SK-N-MC (cell line): ENCODE results near the gene ARHGEF6.

Experiments
- DNase-seq: peaks from one replicate; pipeline ENCODE4 v3.0.0-alpha.2; 2011; ENCODE audit warnings: low read depth, low spot score
- H3K27ac ChIP-seq: fragments of 200-600 bp; sonication (generic); 2 replicates; pipeline ENCODE4 v1.5.1; 2016; ENCODE audit warnings: mixed run types
- H3K36me3 ChIP-seq: fragments of 200-600 bp; sonication (generic); 2 replicates; pipeline ENCODE4 v1.6.1; 2017; ENCODE audit warnings: antibody characterized with exemption, low read length, mixed read lengths; ENCODE audit not compliant: insufficient read depth
- H3K4me3 ChIP-seq: fragments of 200-600 bp; sonication (generic); 2 replicates; pipeline ENCODE4 v1.5.1; 2016
- H3K9ac ChIP-seq: fragments of 200-600 bp; sonication (generic); 2 replicates; pipeline ENCODE4 v1.8.0; 2017; ENCODE audit warnings: mixed run types, mixed read lengths; ENCODE audit not compliant: insufficient read length
- H3K9me3 ChIP-seq: fragments of 200-600 bp; sonication (generic); 2 replicates; pipeline ENCODE4 v1.6.1; 2017; ENCODE audit warnings: low read depth, mild to moderate bottlenecking, antibody characterized with exemption, low read length, moderate library complexity, mixed read lengths
- EZH2 ChIP-seq: fragments of 200-600 bp; sonication (generic); IDR thresholded peaks from one replicate; pipeline ENCODE4 v1.6.1; 2017; ENCODE audit warnings: antibody characterized with exemption
- FOXP2 ChIP-seq: optimal IDR thresholded peaks from 2 replicates; pipeline ENCODE3; 2011; ENCODE audit warnings: mild to moderate bottlenecking, moderate library complexity; ENCODE audit not compliant: insufficient read depth; ENCODE audit errors: extremely low read length, control extremely low read depth
- POLR2AphosphoS5 ChIP-seq: IDR thresholded peaks from 2 replicates; pipeline ENCODE4 v1.6.1; 2012; ENCODE audit warnings: mild to moderate bottlenecking, low read depth, low read length, borderline replicate concordance

Gene ARHGEF6

GRCh38 chrX:136639506-136640176 is 141.1 kb downstream of the ARHGEF6 start:
- H3K4me3 ChIP-seq, result peak overlapping the region; percentile 18; the same call in 1 of the 2 replicates
- TF ChIP-seq EZH2 (no peak), POLR2AphosphoS5 (no peak), FOXP2 (no peak)

GRCh38 chrX:136636121-136636520 is 144.6 kb downstream of the ARHGEF6 start:
- H3K9ac ChIP-seq, result no peak overlapping the region
- TF ChIP-seq EZH2 (no peak), POLR2AphosphoS5 (no peak), FOXP2 (no peak)
- DNase-seq, result no peak

More at GRCh38 chrX:136639506-136640176, 141.1 kb downstream of the ARHGEF6 start:
- Histone ChIP-seq H3K9ac (no peak overlapping the region), H3K27ac (peak overlapping the region; percentile 7; the same call in 1 of the 2 replicates), H3K36me3 (no peaks in the 10 kb centered on the region), H3K9me3 (no peaks in the 10 kb centered on the region)
- peak; percentile 44 for DNase-seq

GRCh38 chrX:136635235-136635634 is 145.5 kb downstream of the ARHGEF6 start:
- Histone ChIP-seq H3K27ac (no peak overlapping the region), H3K36me3 (no peaks in the 10 kb centered on the region), H3K9me3 (no peaks in the 10 kb centered on the region), H3K9ac (no peak overlapping the region), H3K4me3 (no peak overlapping the region)
- no peak for DNase-seq
- no peak for TF ChIP-seq FOXP2
- no peak for TF ChIP-seq EZH2
- TF ChIP-seq POLR2AphosphoS5, result no peak

More at GRCh38 chrX:136636121-136636520, 144.6 kb downstream of the ARHGEF6 start:
- no peak overlapping the region for H3K4me3 ChIP-seq
- H3K9me3 ChIP-seq, result no peaks in the 10 kb centered on the region
- H3K36me3 ChIP-seq, result no peaks in the 10 kb centered on the region
- H3K27ac ChIP-seq, result no peak overlapping the region

GRCh38 chrX:136630881-136631280 is 149.9 kb downstream of the ARHGEF6 start:
- Histone ChIP-seq H3K36me3 (no peaks in the 10 kb centered on the region), H3K4me3 (no peak overlapping the region), H3K27ac (no peak overlapping the region), H3K9ac (no peak overlapping the region), H3K9me3 (no peaks in the 10 kb centered on the region)
- no peak for DNase-seq
- TF ChIP-seq EZH2 (no peak), FOXP2 (no peak), POLR2AphosphoS5 (no peak)

- H3K27ac ChIP-seq, result no peak overlapping the region
- H3K4me3 ChIP-seq, result no peak overlapping the region
- H3K9ac ChIP-seq, result no peak overlapping the region
- H3K36me3 ChIP-seq, result no peaks in the 10 kb centered on the region
- no peak for DNase-seq
- TF ChIP-seq POLR2AphosphoS5 (no peak), EZH2 (no peak), FOXP2 (no peak)
- no peaks in the 10 kb centered on the region for H3K9me3 ChIP-seq
These were observed 151.5 kb downstream of the ARHGEF6 start for GRCh38 chrX:136629084-136629750.

- no peak for DNase-seq
These were observed 153.3 kb downstream of the ARHGEF6 start for GRCh38 chrX:136627409-136627808.

GRCh38 chrX:136626891-136627290 is 153.8 kb downstream of the ARHGEF6 start:
- H3K36me3 ChIP-seq, result no peaks in the 10 kb centered on the region
- H3K4me3 ChIP-seq, result no peak overlapping the region
- TF ChIP-seq POLR2AphosphoS5 (no peak), FOXP2 (no peak), EZH2 (no peak)
- no peaks in the 10 kb centered on the region for H3K9me3 ChIP-seq
- H3K9ac ChIP-seq, result no peak overlapping the region
- DNase-seq, result no peak
- H3K27ac ChIP-seq, result no peak overlapping the region

More at GRCh38 chrX:136627409-136627808, 153.3 kb downstream of the ARHGEF6 start:
- H3K9ac ChIP-seq, result no peak overlapping the region
- no peaks in the 10 kb centered on the region for H3K9me3 ChIP-seq
- TF ChIP-seq EZH2 (no peak), FOXP2 (no peak), POLR2AphosphoS5 (no peak)
- no peak overlapping the region for H3K4me3 ChIP-seq
- H3K27ac ChIP-seq, result no peak overlapping the region
- no peaks in the 10 kb centered on the region for H3K36me3 ChIP-seq

GRCh38 chrX:136626237-136626636 is 154.5 kb downstream of the ARHGEF6 start:
- DNase-seq, result no peak

More at GRCh38 chrX:136626237-136626636, 154.5 kb downstream of the ARHGEF6 start:
- TF ChIP-seq EZH2 (no peak), POLR2AphosphoS5 (no peak), FOXP2 (no peak)
- Histone ChIP-seq H3K9me3 (no peaks in the 10 kb centered on the region), H3K9ac (no peak overlapping the region), H3K36me3 (no peaks in the 10 kb centered on the region), H3K4me3 (no peak overlapping the region), H3K27ac (no peak overlapping the region)
